ENCODE data around the gene ARV1.

GRCh38 chr1:230975636-230976035 lies 3.3 kb upstream of the ARV1 start:
- no peak for TF ChIP-seq CTCF (IDR thresholded peaks at IDR 0.05)
- TF ChIP-seq POLR2AphosphoS5 (IDR thresholded peaks at IDR 0.05): no peak
- TF ChIP-seq EP300 (IDR thresholded peaks at IDR 0.05): no peak
